ENCODE measurements around the gene THSD4. TPM values are rescaled to one million over a fixed set of nuclear protein-coding genes. Genes with fewer than 3 reads are reported as not detected.

The THSD4 gene
- total and polyA plus RNA-seq, 2 of the 8 experiments (the other 6 are each of a cell fraction or from before 2014, with no cell fraction given) = 2.5 to 6.2 TPM

DNA sequence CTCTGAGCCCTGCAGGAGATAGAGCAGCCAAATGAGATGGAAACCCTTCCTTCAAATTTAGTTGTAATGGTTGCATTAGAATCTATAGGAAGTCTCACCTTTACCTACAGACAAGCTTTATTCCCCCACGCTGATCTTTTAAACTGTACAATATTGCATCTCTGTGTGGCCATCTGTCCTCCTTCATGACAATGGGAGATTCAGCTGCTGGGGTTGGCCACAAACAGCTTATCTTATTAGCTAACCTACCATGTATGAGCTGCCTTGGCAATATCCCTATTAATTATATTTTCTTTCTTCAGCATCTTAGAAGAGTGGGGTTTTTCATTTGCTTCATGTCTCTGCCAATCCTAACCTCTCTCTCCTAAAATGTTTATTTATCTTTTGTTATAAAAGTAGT lies 456.4 kb downstream of the THSD4 start (continued):
- TF ChIP-seq CBX5 (IDR thresholded peaks at IDR 0.05; ENCODE audit: low read depth, low read length) (no peak), EZH2 (IDR thresholded peaks at IDR 0.05; ENCODE audit: low read depth, low read length, severe bottlenecking) (no peak), HDAC6 (IDR thresholded peaks at IDR 0.05; ENCODE audit: low read depth, low read length) (no peak)

Data from H1 (cell line).